DND-41 (cell line): ENCODE results near the gene HRG.

Experiments used
- CTCF ChIP-seq: IDR thresholded peaks from 2 replicates; pipeline ENCODE4 v1.5.1; 2012; ENCODE audit warnings: borderline replicate concordance, low read length, moderate library complexity, mild to moderate bottlenecking; ENCODE audit not compliant: poor library complexity, severe bottlenecking; ENCODE audit errors: extremely low read depth
- EZH2 ChIP-seq: IDR thresholded peaks from 3 replicates; pipeline ENCODE4 v1.6.1; 2012; ENCODE audit warnings: borderline replicate concordance, low read depth, mild to moderate bottlenecking, moderate library complexity, low read length, inconsistent platforms; ENCODE audit not compliant: severe bottlenecking

- no peak for TF ChIP-seq CTCF
- TF ChIP-seq EZH2 = no peak
These were observed 43.0 kb upstream of the HRG start for GRCh38 chr3:186622651-186623310.
